Measurements from ENCODE around the gene TNFAIP2. TPM values are rescaled to one million over a fixed set of nuclear protein-coding genes. Genes with fewer than 3 reads are reported as not detected.

TNFAIP2 gene
- total and polyA plus RNA-seq, 4 donors, result 65.6 to 519 (median 226) TPM

DNA sequence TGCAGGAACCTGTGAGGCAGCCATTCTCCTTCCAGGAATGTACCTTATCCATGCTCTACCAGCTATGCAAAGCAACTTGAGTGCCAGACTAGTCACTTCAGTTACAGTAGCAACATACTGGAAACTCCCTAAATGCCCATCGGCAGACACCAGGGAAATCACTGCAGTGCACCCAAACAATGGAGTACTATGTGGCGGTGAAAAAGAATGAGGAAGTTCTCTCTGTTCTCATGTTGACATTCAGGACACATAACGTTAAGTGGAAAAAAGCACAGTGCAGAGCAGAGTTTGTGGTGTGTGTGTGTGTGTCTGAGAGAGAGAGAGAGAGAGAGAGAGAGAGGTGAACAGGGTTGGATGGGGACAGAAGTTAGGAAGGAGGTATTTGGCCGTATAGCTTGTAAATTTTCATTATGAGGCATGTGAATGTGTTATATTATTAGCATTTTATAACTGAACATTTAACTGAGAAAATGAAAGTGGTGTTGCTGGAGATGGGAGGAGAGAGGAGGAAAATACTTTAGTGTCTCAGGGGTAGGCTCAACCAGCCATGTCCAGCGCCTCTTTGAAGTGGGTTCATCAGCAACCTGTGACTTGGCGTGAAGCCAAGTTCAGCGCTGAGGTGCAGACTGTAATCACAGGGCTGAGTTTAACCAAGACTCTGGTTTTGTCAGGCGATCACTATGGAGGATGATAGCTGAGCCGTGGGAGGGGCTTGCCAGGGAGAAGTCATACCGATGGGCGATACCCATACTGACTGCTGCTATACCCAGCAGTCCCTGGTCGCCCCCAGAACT lies 17.3 kb downstream of the TNFAIP2 start:
- peaks cover 0 to 6% (median 4%) of the 10 kb centered on the region in 5 donors for H3K4me1 ChIP-seq (ENCODE audit: control insufficient read depth in 5 of 5, insufficient read depth in 5 of 5, low read length in 5 of 5)
- H3K9me3 ChIP-seq (ENCODE audit: control insufficient read depth in 4 of 4, insufficient read depth in 3 of 4, low read length in 3 of 4), result no peaks in the 10 kb centered on the region
- no peak overlapping the region for H3K4me3 ChIP-seq
- no peak overlapping the region for H3K9ac ChIP-seq (ENCODE audit: insufficient read depth in 1 of 2, low read length in 2 of 2)
- WGBS, 2 donors, result 50 to 52% methylated on average over 12 of the region's 12 CpGs
- TF ChIP-seq, protein P1, sequence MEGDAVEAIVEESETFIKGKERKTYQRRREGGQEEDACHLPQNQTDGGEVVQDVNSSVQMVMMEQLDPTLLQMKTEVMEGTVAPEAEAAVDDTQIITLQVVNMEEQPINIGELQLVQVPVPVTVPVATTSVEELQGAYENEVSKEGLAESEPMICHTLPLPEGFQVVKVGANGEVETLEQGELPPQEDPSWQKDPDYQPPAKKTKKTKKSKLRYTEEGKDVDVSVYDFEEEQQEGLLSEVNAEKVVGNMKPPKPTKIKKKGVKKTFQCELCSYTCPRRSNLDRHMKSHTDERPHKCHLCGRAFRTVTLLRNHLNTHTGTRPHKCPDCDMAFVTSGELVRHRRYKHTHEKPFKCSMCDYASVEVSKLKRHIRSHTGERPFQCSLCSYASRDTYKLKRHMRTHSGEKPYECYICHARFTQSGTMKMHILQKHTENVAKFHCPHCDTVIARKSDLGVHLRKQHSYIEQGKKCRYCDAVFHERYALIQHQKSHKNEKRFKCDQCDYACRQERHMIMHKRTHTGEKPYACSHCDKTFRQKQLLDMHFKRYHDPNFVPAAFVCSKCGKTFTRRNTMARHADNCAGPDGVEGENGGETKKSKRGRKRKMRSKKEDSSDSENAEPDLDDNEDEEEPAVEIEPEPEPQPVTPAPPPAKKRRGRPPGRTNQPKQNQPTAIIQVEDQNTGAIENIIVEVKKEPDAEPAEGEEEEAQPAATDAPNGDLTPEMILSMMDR (IDR thresholded peaks at IDR 0.05; ENCODE audit: control extremely low read depth, extremely low read depth), result no peak
- H3K36me3 ChIP-seq (ENCODE audit: control insufficient read depth in 4 of 4, insufficient read depth in 4 of 4, low read length in 4 of 4), result peaks cover 0 to 5% (median 0%) of the 10 kb centered on the region in 4 donors
- ATAC-seq (ENCODE audit: insufficient read depth, low FRiP score) (no peak), DNase-seq (no peak)
- H3K27ac ChIP-seq (ENCODE audit: low read depth in 1 of 2, low read length in 1 of 2), result no peak overlapping the region
- H3K27me3 ChIP-seq (ENCODE audit: control insufficient read depth in 3 of 3, insufficient read depth in 3 of 3, low read length in 2 of 3), result peaks cover 0 to 3% (median 0%) of the 10 kb centered on the region in 3 donors

DNA sequence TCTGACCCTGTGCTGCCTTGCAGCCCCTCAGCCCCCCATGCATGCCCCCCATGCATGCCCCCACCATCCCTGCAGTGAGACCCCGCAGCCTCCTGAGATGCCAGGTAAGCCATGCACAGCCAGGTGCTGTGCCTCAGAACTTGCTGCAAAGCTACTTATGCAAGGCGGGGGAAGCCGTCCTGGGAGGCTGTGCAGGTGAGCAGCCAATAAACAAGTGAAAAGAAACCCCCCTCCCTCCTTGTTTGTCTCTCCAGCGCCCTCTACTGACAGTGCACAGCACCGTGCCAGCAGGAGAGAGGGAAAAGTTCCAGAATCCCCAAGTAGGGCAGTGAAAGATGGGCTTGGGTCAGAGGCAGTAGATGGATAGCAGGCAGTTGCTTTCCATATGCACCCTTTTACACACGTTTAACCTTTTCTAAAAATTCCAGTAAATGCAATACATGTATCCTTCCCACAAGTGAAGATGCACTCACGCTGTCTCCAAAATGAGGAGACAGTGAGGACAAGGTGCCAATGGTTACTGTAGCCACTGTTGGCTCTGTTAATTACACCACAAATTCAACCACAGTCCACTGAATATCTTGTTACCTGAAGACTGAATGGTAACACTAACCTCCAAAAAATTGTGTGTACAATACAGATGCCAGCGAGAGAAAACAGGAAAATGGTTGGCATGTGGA lies 18.0 kb downstream of the TNFAIP2 start:
- Histone ChIP-seq H3K9ac (ENCODE audit: insufficient read depth in 1 of 2, low read length in 2 of 2) (no peak overlapping the region), H3K36me3 (ENCODE audit: control insufficient read depth in 4 of 4, insufficient read depth in 4 of 4, low read length in 4 of 4) (no peaks in the 10 kb centered on the region), H3K9me3 (ENCODE audit: control insufficient read depth in 4 of 4, insufficient read depth in 3 of 4, low read length in 3 of 4) (no peaks in the 10 kb centered on the region), H3K4me3 (no peak overlapping the region), H3K4me1 (ENCODE audit: control insufficient read depth in 5 of 5, insufficient read depth in 5 of 5, low read length in 5 of 5) (peaks cover 0 to 6% (median 4%) of the 10 kb centered on the region in 5 donors), H3K27ac (ENCODE audit: low read depth in 1 of 2, low read length in 1 of 2) (no peak overlapping the region), H3K27me3 (ENCODE audit: control insufficient read depth in 3 of 3, insufficient read depth in 3 of 3, low read length in 2 of 3) (peaks cover 0 to 3% (median 0%) of the 10 kb centered on the region in 3 donors)
- WGBS, 2 donors, result 29 to 31% methylated on average over 7 to 8 of the region's 8 CpGs
- ATAC-seq (ENCODE audit: insufficient read depth, low FRiP score) (no peak), DNase-seq (no peak)
- TF ChIP-seq, protein P1 (IDR thresholded peaks at IDR 0.05; ENCODE audit: control extremely low read depth, extremely low read depth), result peak; percentile 27

DNA sequence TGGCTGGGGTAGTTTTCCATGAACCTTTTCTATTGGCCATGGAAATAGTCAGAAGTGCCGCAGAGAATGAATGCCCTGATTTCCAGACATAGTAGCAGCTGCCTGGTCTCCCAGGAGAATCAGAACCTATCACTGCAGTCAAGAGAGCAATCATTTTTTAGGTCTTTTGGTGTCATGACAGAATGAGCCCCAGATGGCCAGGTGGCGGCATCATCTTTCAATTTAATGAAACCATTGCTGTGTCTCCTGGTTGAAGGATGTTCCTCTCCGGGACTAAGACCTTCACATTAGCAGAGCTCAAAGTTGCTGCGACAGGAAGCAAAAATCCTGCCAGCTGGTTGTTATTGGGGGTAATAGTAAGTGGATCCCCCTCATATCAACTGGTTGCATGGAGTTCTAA lies 18.8 kb downstream of the TNFAIP2 start:
- H3K27ac ChIP-seq (ENCODE audit: low read depth in 1 of 2, low read length in 1 of 2), result no peak overlapping the region
- DNase-seq, result no peak
- H3K4me1 ChIP-seq (ENCODE audit: control insufficient read depth in 5 of 5, insufficient read depth in 5 of 5, low read length in 5 of 5), result peaks cover 0 to 6% (median 4%) of the 10 kb centered on the region in 5 donors
- ATAC-seq (ENCODE audit: insufficient read depth, low FRiP score), result no peak
- no peak overlapping the region for H3K9ac ChIP-seq (ENCODE audit: insufficient read depth in 1 of 2, low read length in 2 of 2)
- 89 to 93% methylated on average over 4 of the region's 4 CpGs for WGBS, 2 donors
- no peaks in the 10 kb centered on the region for H3K36me3 ChIP-seq (ENCODE audit: control insufficient read depth in 4 of 4, insufficient read depth in 4 of 4, low read length in 4 of 4)
- peaks cover 0 to 3% (median 0%) of the 10 kb centered on the region in 3 donors for H3K27me3 ChIP-seq (ENCODE audit: control insufficient read depth in 3 of 3, insufficient read depth in 3 of 3, low read length in 2 of 3)
- H3K4me3 ChIP-seq, result no peak overlapping the region
- no peaks in the 10 kb centered on the region for H3K9me3 ChIP-seq (ENCODE audit: control insufficient read depth in 4 of 4, insufficient read depth in 3 of 4, low read length in 3 of 4)
- TF ChIP-seq, protein P1 (IDR thresholded peaks at IDR 0.05; ENCODE audit: control extremely low read depth, extremely low read depth), result no peak
